ENCODE measurements around the gene APOD. TPM values are rescaled to one million over a fixed set of nuclear protein-coding genes. Genes with fewer than 3 reads are reported as not detected.
"Not testable (repeated sequence)": the region's sequence is repeated elsewhere in the genome, so short reads cannot be mapped to it uniquely, and the experiment has no call there.

Gene APOD
- 1.8 and 2.6 TPM in 2 replicates for total RNA-seq

DNA sequence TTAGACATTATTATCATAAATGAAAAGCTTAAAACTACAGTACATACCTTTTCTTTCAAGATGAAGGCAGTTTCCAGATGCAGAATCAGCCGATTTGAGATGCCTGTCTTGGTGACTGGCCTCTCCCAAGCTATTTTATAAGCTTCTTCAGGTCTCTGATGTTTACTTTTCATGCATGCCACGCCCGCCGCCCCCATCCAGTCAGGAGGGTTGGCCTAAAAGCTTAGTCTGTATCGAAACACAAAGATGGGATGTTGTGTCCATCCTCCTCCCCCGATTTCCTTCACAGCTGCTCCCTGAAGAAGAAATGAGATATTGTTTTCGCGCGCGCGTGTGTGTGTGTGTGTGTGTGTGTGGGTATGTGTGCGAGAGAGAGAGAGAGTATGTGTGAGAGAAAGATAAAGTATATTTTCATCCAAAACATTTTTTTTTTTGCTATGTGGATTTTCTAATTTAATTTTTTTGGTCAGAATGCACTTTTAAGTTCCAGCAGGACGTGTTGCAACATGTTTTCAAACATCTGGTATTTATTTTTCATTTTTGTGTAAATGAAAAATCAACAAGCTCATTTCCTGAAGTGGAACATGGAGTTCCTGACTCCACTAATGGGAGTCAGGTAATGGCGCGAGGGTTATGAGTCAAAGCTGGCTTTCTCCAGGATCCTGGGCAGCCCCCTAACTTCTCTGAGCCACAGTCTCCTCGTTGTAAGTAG lies at the start of gene APOD:
Gene APOD (minus strand): TSS at position 110 of the 712 bp plus-strand sequence. CDS start 4,479 bp downstream, outside the sequence.
- Mint-ChIP-seq H3K27me3 (peaks cover 2% of the 10 kb centered on the region), H3K36me3 (ENCODE audit: low read depth) (peaks cover 2% of the 10 kb centered on the region), H3K27ac (peak within 1 kb of the TSS; percentile 50), H3K9me3 (no peaks in the 10 kb centered on the region), H3K4me1 (peaks cover 16% of the 10 kb centered on the region), H3K4me3 (no peak within 1 kb of the TSS)
- intact Hi-C loops (cut with micrococcal nuclease), result no loop called here
- DNase-seq, result no peak

DNA sequence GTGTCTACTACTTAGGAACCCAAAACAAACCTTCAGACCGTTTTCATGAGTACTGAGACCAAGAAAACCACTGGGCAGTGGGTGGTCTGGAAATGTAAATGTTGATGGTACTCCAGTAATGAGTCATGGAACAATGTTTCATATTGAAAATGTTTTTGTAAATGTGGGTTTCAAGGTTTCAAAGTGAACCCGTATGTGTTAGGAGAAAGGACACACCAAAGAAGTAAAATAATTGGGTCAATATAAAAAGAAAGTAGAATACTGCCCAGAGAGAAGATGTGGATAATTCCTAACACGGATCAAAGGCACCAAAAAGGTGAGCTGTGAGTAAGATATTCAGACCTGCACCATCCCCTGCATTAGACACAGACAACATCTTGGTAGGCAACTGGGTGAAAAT lies 49.6 kb upstream of the APOD start:
- H3K9me3 Mint-ChIP-seq; H3K36me3 Mint-ChIP-seq (ENCODE audit: low read depth); intact Hi-C loops (cut with micrococcal nuclease); DNase-seq; H3K27me3 Mint-ChIP-seq: not testable (repeated sequence)
- H3K4me3 Mint-ChIP-seq, result peak overlapping the region; percentile 77
- peak overlapping the region; percentile 98 for H3K27ac Mint-ChIP-seq
- H3K4me1 Mint-ChIP-seq, result peaks cover 23% of the 10 kb centered on the region

DNA sequence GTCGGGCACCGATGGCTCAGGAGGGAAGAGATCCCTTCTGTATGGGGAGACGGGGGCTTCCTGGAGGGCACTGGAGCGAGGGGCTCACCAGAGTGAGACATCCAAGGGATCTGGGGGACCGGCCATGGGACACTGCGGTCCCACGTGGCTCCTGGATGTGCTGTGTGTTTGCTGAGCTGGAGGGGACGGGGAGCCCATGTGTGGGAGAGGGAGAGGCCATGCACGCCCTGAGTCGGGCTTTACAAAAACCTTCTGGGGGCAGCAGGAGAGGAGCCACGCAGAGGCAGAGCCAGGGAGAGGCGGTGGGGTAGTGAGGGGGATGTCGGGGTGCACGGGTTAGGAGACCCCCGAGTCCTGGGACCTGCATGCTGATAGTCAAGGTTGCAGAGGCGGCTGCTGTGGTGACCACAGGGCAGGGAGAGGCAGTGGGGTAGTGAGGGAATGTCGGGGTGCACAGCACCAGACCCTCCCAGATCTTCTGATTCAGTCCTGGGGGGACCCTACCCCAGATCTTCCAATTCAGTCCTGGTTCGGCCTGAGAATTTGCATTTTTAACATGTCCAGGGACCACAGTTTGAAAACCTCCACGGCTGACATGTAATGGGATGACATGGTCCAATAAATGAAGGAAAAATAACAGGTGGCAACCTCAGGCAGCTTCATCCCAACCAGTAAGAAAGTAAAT lies 48.9 kb upstream of the APOD start:
- peak overlapping the region; percentile 72 for H3K4me3 Mint-ChIP-seq
- H3K27ac Mint-ChIP-seq, result peak overlapping the region; percentile 98
- H3K9me3 Mint-ChIP-seq; H3K36me3 Mint-ChIP-seq (ENCODE audit: low read depth); H3K27me3 Mint-ChIP-seq; intact Hi-C loops (cut with micrococcal nuclease); DNase-seq: not testable (repeated sequence)
- peaks cover 24% of the 10 kb centered on the region for H3K4me1 Mint-ChIP-seq

DNA sequence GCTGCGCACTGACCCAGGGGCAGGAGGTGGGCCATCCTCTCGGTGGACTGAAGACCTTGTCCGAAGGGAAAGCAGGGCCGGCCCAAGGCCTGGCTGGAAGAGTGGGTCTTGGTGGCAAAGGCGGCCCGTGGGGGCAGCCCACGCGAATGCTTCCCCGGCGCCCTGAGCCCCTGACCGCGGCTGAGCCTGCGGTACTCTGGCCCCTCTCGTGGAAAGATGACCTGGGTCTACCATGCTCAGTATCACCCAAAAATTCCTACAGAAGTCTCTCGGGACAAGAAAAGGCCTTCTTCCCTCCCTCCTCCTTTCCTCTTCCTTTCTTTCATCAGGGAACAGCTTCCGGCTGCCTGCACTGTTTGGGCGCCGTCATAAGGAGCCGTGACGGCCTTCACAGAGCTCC lies 48.3 kb upstream of the APOD start:
- H3K36me3 Mint-ChIP-seq (ENCODE audit: low read depth); H3K4me3 Mint-ChIP-seq: not testable (repeated sequence)

DNA sequence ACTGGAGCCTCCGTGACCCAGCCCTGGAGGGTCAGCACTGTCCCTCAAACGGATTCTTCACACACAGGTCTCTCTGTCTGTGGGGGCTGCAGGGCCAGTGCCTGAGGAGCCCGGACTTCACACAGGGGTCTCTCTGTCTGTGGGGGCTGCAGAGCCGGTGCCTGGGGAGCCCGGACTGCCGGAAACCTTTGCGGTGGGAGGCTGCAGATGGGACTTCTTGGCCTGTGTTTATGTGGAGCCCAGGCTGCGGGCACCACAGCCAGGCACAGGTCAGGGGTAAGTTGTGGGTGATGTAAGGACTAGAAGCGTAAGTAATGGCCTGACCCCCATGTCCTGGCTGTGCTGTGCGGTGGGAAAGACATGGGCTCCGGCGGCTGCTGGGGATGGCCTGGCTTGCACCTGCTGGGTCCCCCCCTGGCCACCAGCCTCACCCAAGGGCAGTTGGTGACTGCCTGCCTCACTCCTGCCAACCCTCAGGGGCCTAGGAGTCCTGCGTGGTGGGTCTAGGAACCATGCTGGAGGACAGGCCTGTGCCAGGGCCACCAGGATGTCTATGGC lies 47.3 kb upstream of the APOD start:
- H3K9me3 Mint-ChIP-seq; H3K27me3 Mint-ChIP-seq; intact Hi-C loops (cut with micrococcal nuclease); H3K27ac Mint-ChIP-seq; H3K4me3 Mint-ChIP-seq; H3K36me3 Mint-ChIP-seq (ENCODE audit: low read depth); DNase-seq: not testable (repeated sequence)
- H3K4me1 Mint-ChIP-seq, result peaks cover 18% of the 10 kb centered on the region

More for the DNA sequence above, 48.3 kb upstream of the APOD start:
- DNase-seq; H3K9me3 Mint-ChIP-seq; H3K27me3 Mint-ChIP-seq; intact Hi-C loops (cut with micrococcal nuclease): not testable (repeated sequence)
- H3K4me1 Mint-ChIP-seq, result peaks cover 22% of the 10 kb centered on the region
- H3K27ac Mint-ChIP-seq, result peak overlapping the region; percentile 98

DNA sequence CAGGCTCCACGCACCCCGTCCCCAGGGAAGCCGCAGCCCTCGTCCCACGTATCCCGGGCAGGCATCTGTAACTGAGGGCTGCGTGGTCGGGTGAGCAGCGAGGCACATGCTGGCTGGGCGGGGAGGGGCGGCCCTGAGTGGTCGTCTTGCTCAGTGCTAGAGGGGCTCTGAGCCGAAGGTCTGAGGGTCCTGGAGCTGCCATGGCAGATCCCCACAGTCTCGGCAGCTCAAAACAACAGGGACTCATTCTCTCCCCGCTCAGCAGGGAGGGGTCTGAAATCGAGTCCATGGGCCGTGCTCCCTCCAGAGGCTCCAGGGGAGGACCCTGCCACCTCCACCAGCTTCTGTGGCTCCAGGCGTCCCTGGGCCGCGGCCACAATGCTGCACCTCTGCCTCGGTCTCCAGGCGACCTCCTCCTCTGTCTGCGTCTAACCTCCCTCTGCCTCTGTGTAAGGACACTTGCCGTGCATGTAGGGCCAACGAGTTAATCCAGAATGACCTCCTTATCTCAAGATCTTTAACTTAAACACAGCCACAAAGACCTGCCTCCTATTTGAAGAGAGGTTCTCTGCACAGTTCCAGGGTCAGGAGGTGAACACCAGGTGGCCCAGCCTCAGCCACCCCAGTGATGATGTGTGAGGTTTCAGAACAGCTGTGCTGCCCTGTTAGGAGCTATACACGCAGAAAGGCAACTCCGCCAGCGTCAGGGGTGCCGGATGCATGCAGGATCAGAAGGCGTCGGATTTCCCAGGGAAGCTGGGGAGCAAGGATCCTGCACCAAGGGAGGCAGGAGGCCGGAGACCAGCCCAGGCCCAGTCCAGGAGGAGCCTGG lies 46.6 kb upstream of the APOD start:
- intact Hi-C loops (cut with micrococcal nuclease); H3K36me3 Mint-ChIP-seq (ENCODE audit: low read depth); DNase-seq; H3K4me3 Mint-ChIP-seq; H3K27me3 Mint-ChIP-seq; H3K9me3 Mint-ChIP-seq: not testable (repeated sequence)
- Mint-ChIP-seq H3K4me1 (peaks cover 18% of the 10 kb centered on the region), H3K27ac (peak overlapping the region; percentile 76)

DNA sequence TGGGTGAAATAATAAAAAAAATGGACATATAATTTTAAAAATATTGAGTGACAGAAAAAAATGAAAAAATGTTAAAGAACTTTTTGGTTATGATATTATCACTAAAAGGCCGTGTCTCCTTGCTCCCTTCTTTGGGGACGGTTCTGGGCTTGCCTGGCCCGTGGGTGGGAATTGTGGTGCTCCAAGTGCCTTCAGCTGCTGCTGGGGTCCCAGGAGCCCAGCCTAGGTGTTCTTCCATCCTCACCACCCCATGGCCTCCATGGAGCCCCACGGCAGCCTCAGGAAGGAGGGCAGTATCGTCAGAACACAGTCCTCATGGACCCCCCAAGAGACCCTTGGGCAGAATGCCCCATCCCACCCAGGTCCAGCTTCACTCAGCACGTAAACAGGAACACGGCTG lies 45.9 kb upstream of the APOD start:
- H3K27ac Mint-ChIP-seq; H3K4me3 Mint-ChIP-seq; H3K27me3 Mint-ChIP-seq; H3K9me3 Mint-ChIP-seq; H3K36me3 Mint-ChIP-seq (ENCODE audit: low read depth): not testable (repeated sequence)
- DNase-seq, result peak; percentile 49
- peaks cover 21% of the 10 kb centered on the region for H3K4me1 Mint-ChIP-seq
- intact Hi-C loops (cut with micrococcal nuclease), result loop anchor here (10.0 kb wide), 1 partner anchor 225 kb away; no protein-coding TSS in a partner anchor

DNA sequence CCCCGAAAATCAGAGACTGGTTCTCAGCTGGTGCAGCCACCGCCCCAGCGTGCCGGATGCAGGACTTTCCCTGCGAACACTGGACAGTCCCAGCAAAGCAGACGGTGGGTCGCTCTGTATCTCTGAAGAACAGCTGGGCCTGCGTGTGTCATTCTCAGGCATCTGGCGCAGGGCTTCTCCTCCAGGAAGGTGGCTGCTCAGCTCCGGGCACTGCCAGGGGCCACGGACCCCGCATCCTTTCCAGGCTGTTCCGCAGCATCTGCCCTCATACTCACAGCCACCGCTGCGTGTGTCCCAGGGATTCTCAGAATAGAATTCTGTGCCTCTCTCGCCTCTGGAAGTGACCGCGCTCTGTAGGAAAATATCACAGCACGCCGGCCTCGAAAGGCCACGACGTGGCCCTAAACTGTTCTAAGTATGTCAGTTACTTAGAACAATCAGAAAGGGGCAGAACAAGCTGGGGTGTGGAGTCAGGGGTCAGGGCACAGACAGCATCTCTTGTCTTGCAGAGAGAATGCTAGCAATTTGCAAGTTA lies 44.7 kb upstream of the APOD start:
- not testable (repeated sequence) for H3K27me3 Mint-ChIP-seq; H3K36me3 Mint-ChIP-seq (ENCODE audit: low read depth); H3K4me3 Mint-ChIP-seq; H3K9me3 Mint-ChIP-seq
- peak overlapping the region; percentile 66 for H3K27ac Mint-ChIP-seq
- peaks cover 20% of the 10 kb centered on the region for H3K4me1 Mint-ChIP-seq
- intact Hi-C loops (cut with micrococcal nuclease), result loop anchor here (10.0 kb wide), 1 partner anchor 226 kb away; no protein-coding TSS in a partner anchor
- peak; percentile 61 for DNase-seq

DNA sequence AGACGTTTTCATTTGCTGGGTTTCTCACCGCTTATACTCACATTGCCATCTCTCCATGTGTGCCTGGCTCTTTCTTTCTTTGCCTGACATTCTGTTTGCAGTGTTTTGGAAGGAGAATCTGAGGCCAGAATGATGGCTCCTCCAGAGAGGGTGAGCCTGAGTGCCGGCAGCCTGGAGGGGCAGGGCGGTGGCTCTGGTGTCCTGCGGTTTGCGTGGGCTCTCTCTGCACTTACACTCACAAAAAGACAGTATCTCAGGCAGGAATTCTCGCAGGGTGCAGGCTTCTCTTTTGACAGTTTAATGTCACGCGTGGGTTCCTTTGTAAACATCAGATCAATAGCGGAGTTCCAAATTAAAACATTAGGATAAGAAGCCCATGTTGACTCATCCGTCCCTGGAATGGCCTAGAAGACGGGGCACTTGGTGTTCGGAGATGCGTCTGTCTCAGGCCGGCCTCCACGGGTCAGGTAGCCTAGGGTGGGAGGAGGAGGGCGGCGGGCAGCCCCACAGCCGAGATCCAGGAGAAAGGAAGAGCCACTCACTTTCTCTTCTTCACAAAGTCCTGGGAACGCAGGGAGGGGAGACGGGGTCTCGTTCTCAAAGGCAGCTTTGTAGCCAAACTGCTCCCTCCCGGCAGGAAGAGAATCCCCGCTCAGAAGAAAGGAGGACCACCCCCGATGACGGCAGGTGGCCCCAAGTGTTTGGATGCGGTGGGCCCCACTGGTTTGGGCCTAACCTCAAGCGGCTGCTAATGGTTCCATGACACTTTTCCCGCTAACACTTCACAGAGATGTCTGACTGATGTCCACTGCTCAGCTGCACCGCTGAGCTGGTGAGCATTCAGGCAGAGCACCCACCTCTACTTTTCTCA lies 44.0 kb upstream of the APOD start:
- H3K27me3 Mint-ChIP-seq; H3K36me3 Mint-ChIP-seq (ENCODE audit: low read depth); H3K9me3 Mint-ChIP-seq; H3K4me3 Mint-ChIP-seq: not testable (repeated sequence)
- Mint-ChIP-seq H3K4me1 (peaks cover 16% of the 10 kb centered on the region), H3K27ac (peak overlapping the region; percentile 70)
- intact Hi-C loops (cut with micrococcal nuclease), result loop anchor here (10.0 kb wide), 1 partner anchor 227 kb away; no protein-coding TSS in a partner anchor
- DNase-seq, result peak; percentile 62

DNA sequence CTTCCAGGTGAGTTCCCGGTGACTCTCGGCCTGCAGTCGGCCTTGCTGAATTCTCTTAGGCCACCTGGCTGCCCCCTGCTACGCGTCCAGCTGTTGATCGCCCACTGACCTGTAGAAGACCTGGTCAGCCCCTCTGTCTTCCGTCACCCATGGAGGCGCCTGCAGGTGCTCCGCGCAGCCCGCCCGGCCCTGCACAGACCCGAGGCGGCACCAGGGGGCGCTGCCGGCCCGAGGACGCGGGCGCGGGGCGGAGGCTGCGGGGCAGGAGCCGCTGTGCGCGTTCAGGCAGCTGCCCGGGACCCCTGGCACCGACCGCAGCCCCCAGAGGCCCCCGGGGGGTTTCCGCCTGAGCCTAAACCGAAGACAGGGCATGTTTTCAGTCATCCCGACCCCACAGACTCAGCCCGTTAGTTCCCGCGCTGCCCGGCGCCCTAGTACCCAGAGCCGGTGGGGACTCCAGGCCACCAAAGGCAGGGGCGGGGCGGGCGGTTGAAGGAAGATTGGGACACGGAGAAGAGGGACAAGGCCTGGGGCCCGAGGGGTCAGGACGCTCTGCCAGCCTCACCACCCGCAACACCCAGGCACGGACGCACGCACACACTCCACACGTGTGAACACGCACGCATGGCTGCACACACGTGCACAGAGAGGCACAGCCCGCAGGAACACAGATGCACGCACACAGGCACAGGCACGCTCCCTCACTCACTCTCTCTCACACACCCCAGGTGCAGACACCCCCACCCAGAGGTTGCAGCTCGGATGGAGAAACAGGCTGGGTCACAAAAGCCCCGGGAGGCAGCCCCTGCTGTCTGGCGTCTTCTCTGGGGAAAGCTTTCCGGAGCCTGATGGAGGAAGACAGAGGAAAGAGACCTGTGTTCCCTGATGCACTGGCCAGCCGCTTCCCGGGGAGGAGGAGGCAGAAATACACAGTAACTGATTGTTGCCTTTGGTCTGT lies 41.1 kb upstream of the APOD start:
- H3K27me3 Mint-ChIP-seq; H3K36me3 Mint-ChIP-seq (ENCODE audit: low read depth); H3K9me3 Mint-ChIP-seq: not testable (repeated sequence)
- Mint-ChIP-seq H3K4me1 (peaks cover 20% of the 10 kb centered on the region), H3K4me3 (peak overlapping the region; percentile 81), H3K27ac (peak overlapping the region; percentile 92)
- DNase-seq, result peak; percentile 78
- intact Hi-C loops (cut with micrococcal nuclease), result loop anchor here (10.0 kb wide), 1 partner anchor 230 kb away; no protein-coding TSS in a partner anchor

DNA sequence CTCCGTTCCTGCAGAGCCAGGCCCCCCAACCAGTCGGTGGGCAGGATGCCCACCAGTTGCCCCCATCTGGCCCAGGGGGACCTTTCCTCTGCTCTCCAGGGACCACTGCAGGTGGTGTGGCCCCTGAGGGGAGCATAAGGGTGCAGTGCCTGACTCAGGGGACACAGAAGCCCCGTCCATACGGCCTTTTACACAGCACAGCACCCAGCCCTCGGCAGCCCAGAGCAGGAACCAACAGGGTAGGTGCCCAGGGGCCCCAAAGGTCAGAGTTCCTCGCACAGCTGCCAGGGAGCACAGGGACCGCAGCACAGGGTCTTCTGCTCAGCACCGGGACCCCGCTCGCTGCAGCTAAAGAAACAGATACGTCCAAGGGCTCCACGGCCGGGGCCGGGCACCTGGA lies 40.4 kb upstream of the APOD start:
- intact Hi-C loops (cut with micrococcal nuclease), result loop anchor here (10.0 kb wide), 1 partner anchor 231 kb away; no protein-coding TSS in a partner anchor
- H3K36me3 Mint-ChIP-seq (ENCODE audit: low read depth); H3K9me3 Mint-ChIP-seq; H3K27me3 Mint-ChIP-seq; DNase-seq; H3K27ac Mint-ChIP-seq; H3K4me3 Mint-ChIP-seq: not testable (repeated sequence)
- H3K4me1 Mint-ChIP-seq, result peaks cover 20% of the 10 kb centered on the region
